Activated CD4-positive, alpha-beta T cell treated with anti-CD3 and anti-CD28 coated beads, Interleukin-2, amount 10 ng/mL, durations not matched to agents 7 days and 5 days (primary cell): ENCODE measurements around the gene ZNF205. TPM values are rescaled to one million over a fixed set of nuclear protein-coding genes. Genes with fewer than 3 reads are reported as not detected.

Source experiments
- total RNA-seq, 2 experiments: library from RNA; stranded (reverse); gene quantifications; one replicate each; pipeline ENCODE4 v1.2.3, GENCODE V29; 2021

ZNF205 gene
- total RNA-seq, 2 experiments from 2014 or later = not detected

Other genes with a start within 250 kb of the ZNF205 start
- 10 to 100 TPM; 16.8 to 21.0 TPM for gene FLYWCH2, start 229.4 kb upstream of the ZNF205 start, total RNA-seq
- 10 to 100 TPM; 46.8 to 52.7 TPM for gene FLYWCH1, start 200.7 kb upstream of the ZNF205 start, total RNA-seq
- gene KREMEN2, start 148.3 kb upstream of the ZNF205 start, total RNA-seq = under 1 TPM in 1 of 2 experiments, not detected in 1; 0.08 TPM
- gene PAQR4, start 143.2 kb upstream of the ZNF205 start, total RNA-seq = 10 to 100 TPM; 49.7 to 50.9 TPM
- 100 to 1,000 TPM; 122 to 151 TPM for gene PKMYT1, start 132.1 kb upstream of the ZNF205 start, total RNA-seq
- not detected for gene CLDN9, start 99.7 kb upstream of the ZNF205 start, total RNA-seq
- not detected for gene CLDN6, start 94.4 kb upstream of the ZNF205 start, total RNA-seq
- gene TNFRSF12A, start 92.2 kb upstream of the ZNF205 start, total RNA-seq = 1 to 10 TPM; 1.8 to 2.1 TPM
- gene HCFC1R1, start 88.6 kb upstream of the ZNF205 start, total RNA-seq = 10 to 100 TPM; 38.3 to 44.1 TPM
- gene THOC6, start 88.6 kb upstream of the ZNF205 start, total RNA-seq = 10 to 100 TPM; 49.5 to 58.4 TPM
- under 1 TPM; 0.20 to 0.23 TPM for gene BICDL2, start 75.6 kb upstream of the ZNF205 start, total RNA-seq
- 10 to 100 TPM; 18.1 to 19.8 TPM for gene MMP25, start 66.0 kb upstream of the ZNF205 start, total RNA-seq
- gene IL32, start 46.9 kb upstream of the ZNF205 start, total RNA-seq = 1,000 to 10,000 TPM; 2,973 to 3,212 TPM
- gene ZSCAN10, start 13.3 kb upstream of the ZNF205 start, total RNA-seq = under 1 TPM; 0.29 to 0.35 TPM
- gene ZNF213, start 22.4 kb downstream of the ZNF205 start, total RNA-seq = 10 to 100 TPM in 1 of 2 experiments, 1 to 10 TPM in 1; 9.9 to 11.1 TPM
- gene OR1F1, start 75.6 kb downstream of the ZNF205 start, total RNA-seq = not detected
- 10 to 100 TPM; 11.7 to 12.1 TPM for gene ZNF200, start 122.6 kb downstream of the ZNF205 start, total RNA-seq
- gene MEFV, start 144.0 kb downstream of the ZNF205 start, total RNA-seq = under 1 TPM in 1 of 2 experiments, not detected in 1; 0.10 TPM
- 10 to 100 TPM; 25.7 to 25.9 TPM for gene ZNF263, start 170.9 kb downstream of the ZNF205 start, total RNA-seq
- gene TIGD7, start 192.8 kb downstream of the ZNF205 start, total RNA-seq = 1 to 10 TPM; 3.6 to 5.1 TPM
- 10 to 100 TPM; 42.7 to 43.8 TPM for gene ZNF75A, start 192.9 kb downstream of the ZNF205 start, total RNA-seq
- not detected for gene OR2C1, start 243.3 kb downstream of the ZNF205 start, total RNA-seq